ACHN (cell line): ENCODE results near the gene PLEKHO1.
"Not testable (repeated sequence)": the region's sequence is repeated elsewhere in the genome, so short reads cannot be mapped to it uniquely, and the experiment has no call there.

Source experiments
- DNase-seq: peaks from one replicate; pipeline ENCODE4 v3.0.0-alpha.2; 2015
- in situ Hi-C: cut with HindIII; loops from 2 replicates; pipeline ENCODE4 v1.10.0; 2017; ENCODE audit warnings: low sequenced_read_pairs, low pct_ligation_motif_present, low pct_unique_long_range_greater_than_20kb

The PLEKHO1 gene

GRCh38 chr1:150165622-150166612 is 16.2 kb downstream of the PLEKHO1 start:
- DNase-seq = peak; percentile 57
- in situ Hi-C loops = no loop called here

GRCh38 chr1:150168960-150169601 is 19.4 kb downstream of the PLEKHO1 start:
- DNase-seq = peak; percentile 67
- in situ Hi-C loops = no loop called here

- in situ Hi-C loops = no loop called here
- no peak for DNase-seq
These were observed 22.1 kb downstream of the PLEKHO1 start for GRCh38 chr1:150171801-150172200.

DNA sequence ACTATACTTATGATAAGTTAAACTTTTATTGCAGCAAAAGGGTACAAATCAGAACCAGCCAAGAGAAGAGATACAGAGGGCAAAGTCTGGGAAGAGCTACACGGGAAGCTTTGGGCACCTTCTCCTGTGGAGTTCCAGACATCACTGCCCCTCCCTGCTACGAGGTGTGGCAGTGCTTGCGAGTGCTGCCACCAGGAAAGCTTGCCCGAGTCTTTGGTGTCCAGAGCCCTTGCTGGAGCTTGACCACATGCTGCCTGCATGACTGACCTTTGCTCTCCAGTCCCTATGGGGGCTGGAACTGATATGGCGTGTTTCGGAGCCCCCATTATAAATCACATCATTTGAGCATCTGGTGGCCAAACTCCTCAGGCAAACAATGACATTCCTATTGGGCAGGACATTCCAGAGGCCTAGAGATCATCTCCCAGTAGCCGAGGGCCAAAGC is 23.4 kb downstream of the PLEKHO1 start:
- in situ Hi-C loops = no loop called here
- no peak for DNase-seq

GRCh38 chr1:150176593-150176992 is 26.9 kb downstream of the PLEKHO1 start:
- in situ Hi-C loops = no loop called here

GRCh38 chr1:150178548-150178947 is 28.8 kb downstream of the PLEKHO1 start:
- DNase-seq = no peak
- in situ Hi-C loops = no loop called here

More at GRCh38 chr1:150176593-150176992, 26.9 kb downstream of the PLEKHO1 start:
- DNase-seq = no peak

DNA sequence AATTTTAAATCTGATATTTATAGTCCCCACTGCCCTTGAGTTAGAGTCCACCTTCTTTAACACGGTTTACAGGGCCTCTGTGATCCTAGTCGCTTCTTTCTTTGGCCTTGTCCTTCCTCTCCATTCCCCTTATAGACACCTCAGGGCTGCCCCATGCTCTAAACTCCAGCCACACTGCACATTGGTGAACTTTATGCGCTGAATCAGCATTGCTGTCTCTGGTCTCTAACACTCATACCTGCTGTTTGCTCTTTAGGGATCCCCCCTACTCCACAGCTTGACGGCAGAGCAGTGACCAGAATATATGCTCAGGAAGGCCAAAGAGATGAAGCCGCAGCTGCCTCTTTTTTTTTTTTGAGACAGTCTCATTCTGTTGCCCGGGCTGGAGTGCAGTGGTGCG is 30.2 kb downstream of the PLEKHO1 start:
- in situ Hi-C loops = no loop called here

DNA sequence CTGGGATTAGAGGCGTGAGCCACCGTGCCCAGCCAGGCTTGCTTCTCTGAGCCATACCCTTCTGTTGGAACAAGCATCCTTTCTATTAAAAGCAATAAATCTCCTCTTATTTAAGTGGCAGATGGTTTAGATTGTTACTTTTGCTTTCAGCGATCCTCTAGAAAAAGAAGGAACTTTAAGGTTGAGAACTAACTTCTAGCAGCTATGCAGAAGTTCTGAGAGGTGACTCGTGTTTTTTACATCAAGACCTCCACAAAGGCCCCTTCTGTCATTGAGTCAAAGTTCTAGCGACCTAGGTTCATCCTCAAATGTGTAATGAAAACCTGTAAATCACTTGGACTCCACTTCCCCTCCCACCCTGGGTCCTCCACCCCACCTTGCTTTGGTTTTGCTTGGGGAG is 30.8 kb downstream of the PLEKHO1 start:
- in situ Hi-C loops = no loop called here
- no peak for DNase-seq

More for the DNA sequence above, 30.2 kb downstream of the PLEKHO1 start:
- DNase-seq = no peak

DNA sequence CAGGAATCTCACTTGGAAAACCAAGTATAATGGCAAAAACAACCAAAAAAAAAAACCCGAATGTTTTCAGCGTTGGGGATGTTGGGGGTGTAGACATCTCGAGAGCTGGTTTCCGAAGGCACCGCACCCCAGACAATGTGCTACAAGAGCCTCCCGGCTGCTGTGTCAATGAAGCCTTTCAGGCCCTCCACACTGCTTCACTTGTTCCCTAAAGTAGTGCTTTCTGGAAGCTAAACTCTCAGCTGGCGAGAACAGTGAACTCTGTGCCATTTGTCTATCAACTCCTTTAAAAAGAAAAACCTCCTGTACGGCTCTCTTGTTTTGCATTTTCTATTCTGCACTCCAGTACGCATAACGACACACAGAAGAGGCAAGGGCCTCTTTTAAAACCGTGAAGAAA is 32.5 kb downstream of the PLEKHO1 start:
- in situ Hi-C loops = no loop called here
- DNase-seq = no peak

GRCh38 chr1:150183061-150183460 is 33.3 kb downstream of the PLEKHO1 start:
- no peak for DNase-seq
- in situ Hi-C loops = no loop called here

- in situ Hi-C loops = no loop called here
- no peak for DNase-seq
These were observed 35.8 kb downstream of the PLEKHO1 start for GRCh38 chr1:150185481-150185880.

DNA sequence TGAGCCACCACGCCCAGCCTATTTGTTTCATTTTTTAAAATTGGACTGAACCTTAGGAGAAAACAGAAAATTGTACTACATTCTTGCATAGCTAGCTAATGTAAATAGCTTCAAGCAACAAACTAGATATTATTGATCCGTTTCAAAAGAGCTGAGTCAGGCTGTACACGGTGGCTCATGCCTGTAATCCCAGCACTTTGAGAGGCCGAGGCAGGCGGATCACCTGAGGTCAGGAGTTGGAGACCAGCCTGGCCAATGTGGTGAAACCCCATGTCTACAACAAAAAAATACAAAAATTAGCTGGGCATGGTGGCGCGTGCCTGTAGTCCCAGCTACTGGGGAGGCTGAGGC is 36.7 kb downstream of the PLEKHO1 start:
- DNase-seq, in situ Hi-C loops: not testable (repeated sequence)

DNA sequence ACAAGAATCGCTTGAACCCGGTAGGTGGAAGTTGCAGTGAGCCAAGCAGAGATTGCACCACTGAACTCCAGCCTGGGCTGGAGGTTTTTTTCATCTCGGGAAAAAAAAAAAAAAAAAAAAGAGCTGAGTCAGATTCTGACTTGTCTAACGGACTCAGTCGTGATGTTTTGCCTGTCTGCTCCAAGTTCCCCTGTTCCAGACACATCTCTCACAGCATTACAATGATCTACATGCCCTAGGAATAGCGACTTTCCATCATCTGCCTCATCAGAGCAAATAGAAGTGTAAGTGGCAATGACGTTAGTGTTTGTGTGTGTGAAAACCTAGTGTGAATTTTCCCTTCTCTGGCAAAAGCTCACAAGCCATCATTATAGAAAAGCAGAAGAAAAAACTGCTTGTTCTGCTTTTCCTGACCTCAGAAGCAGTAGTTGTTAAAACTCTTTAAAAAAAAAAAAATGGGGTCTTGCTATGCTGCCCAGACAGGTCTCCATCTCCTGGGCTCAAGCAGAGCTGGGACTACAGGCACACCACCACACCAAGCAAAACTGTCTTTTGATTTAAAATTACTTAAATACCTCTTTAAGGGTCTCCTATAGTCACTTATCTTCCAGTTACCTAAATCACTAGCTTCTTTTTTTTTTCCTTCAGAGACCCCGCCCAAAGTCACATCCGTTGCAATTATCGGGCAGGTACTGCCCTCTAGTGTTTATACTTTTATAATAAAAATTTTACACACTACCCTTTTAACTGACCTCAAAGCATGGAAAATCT is 37.3 kb downstream of the PLEKHO1 start:
- in situ Hi-C loops = no loop called here
- peak; percentile 72 for DNase-seq

GRCh38 chr1:150187560-150187931 is 37.8 kb downstream of the PLEKHO1 start:
- in situ Hi-C loops = no loop called here
- DNase-seq = no peak

GRCh38 chr1:150192012-150192411 is 42.3 kb downstream of the PLEKHO1 start:
- peak; percentile 81 for DNase-seq
- in situ Hi-C loops = no loop called here

GRCh38 chr1:150194381-150195031 is 44.8 kb downstream of the PLEKHO1 start:
- no peak for DNase-seq
- in situ Hi-C loops = no loop called here

DNA sequence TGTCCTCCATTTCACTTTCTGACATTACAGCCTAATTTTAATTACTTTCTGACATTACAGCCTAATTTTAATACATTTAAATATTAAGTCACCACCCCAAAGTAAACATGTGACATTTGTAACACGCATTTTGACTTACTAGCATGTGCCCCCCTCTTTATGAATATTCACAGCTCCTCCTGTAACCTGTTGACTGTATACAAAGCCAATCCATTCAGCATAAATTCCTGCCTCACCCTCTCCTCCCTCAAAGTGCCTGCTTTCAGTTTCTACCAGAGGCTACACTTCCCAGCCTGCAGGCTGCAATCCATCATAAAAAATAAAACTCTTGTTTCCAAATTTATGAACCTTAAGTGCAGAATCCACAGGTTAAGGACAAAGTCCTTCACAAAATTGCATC is 46.7 kb downstream of the PLEKHO1 start:
- no peak for DNase-seq
- in situ Hi-C loops = no loop called here

DNA sequence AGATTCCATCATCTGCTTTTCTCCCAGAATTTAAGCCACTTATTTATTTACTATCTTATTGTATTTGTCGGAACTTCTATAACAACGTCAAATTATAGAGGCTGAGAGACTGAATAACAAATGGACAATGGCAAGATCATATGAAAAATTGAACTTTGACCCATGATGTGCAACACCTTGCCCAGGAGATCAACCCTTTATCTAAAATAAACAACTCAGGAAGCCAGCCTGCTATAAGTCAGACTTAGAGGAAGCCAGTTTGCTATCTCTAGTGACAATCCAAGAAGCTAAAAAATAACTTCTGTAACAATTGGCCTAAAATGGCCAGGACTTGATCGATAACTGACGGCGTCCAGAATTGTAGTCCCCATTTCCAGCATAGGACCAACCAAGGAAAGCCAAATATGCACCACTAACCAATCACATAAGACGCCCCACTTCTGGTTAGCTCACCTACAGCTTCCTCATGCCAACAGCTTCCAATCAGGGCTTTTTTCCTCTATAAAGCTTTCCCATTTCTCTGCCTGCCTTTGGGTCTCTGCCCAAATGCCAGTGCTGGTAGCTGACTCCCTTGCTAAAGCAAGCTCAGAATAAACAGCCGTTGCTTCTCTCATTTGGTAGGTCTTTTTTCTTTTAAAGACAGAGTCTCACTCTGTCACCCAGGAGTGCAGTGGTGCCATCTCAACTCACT is 57.7 kb downstream of the PLEKHO1 start:
- DNase-seq = no peak
- in situ Hi-C loops = no loop called here
